T47D (cell line): ENCODE data around the gene SLC41A3.
"Not testable (repeated sequence)": the region's sequence is repeated elsewhere in the genome, so short reads cannot be mapped to it uniquely, and the experiment has no call there.

ENCODE experiments used
- DNase-seq, 2 experiments: peaks; one replicate each; pipeline versions ENCODE4 v3.0.0 to v3.0.0-alpha.2; 2011 to 2012; ENCODE audit warnings: low read depth in 1 of 2, low spot score in 1 of 2
- JUND ChIP-seq: IDR thresholded peaks from 2 replicates; pipeline ENCODE4 v1.6.1; 2012; ENCODE audit warnings: low read depth
- in situ Hi-C: cut with HindIII; loops from 2 replicates; pipeline ENCODE4 v1.10.0; 2016; ENCODE audit warnings: low sequenced_read_pairs, low pct_unique_long_range_greater_than_20kb

The SLC41A3 gene

GRCh38 chr3:126049289-126050049 is 34.5 kb downstream of the SLC41A3 start:
- in situ Hi-C loops = no loop called here
- DNase-seq = no peak
- TF ChIP-seq JUND = no peak

- in situ Hi-C loops = no loop called here
- no peak for TF ChIP-seq JUND
- DNase-seq = no peak
Observed at GRCh38 chr3:126040386-126040785, 43.5 kb downstream of the SLC41A3 start.

GRCh38 chr3:126039870-126040269 is 44.1 kb downstream of the SLC41A3 start:
- no peak for TF ChIP-seq JUND
- DNase-seq = no peak
- in situ Hi-C loops = no loop called here

- in situ Hi-C loops, DNase-seq: not testable (repeated sequence)
Observed at GRCh38 chr3:126038791-126039190, 45.1 kb downstream of the SLC41A3 start.

- TF ChIP-seq JUND = no peak
- no peak for DNase-seq
- in situ Hi-C loops = no loop called here
Observed at GRCh38 chr3:126036056-126036549, 47.8 kb downstream of the SLC41A3 start.

- DNase-seq = no peak
- no peak for TF ChIP-seq JUND
- in situ Hi-C loops = no loop called here
Observed at GRCh38 chr3:126035362-126036050, 48.4 kb downstream of the SLC41A3 start.

- in situ Hi-C loops = no loop called here
- no peak for DNase-seq
- no peak for TF ChIP-seq JUND
Observed at GRCh38 chr3:126034481-126035361, 49.2 kb downstream of the SLC41A3 start.

- no peak for DNase-seq
- in situ Hi-C loops = no loop called here
- no peak for TF ChIP-seq JUND
Observed at GRCh38 chr3:126033765-126034164, 50.2 kb downstream of the SLC41A3 start.

- no peak for DNase-seq
- TF ChIP-seq JUND = no peak
- in situ Hi-C loops = no loop called here
Observed at GRCh38 chr3:126033051-126033745, 50.7 kb downstream of the SLC41A3 start.

GRCh38 chr3:126031981-126032471 is 51.9 kb downstream of the SLC41A3 start:
- TF ChIP-seq JUND = no peak
- DNase-seq = no peak
- in situ Hi-C loops = no loop called here

GRCh38 chr3:126030455-126030854 is 53.5 kb downstream of the SLC41A3 start:
- in situ Hi-C loops = no loop called here
- no peak for DNase-seq
- TF ChIP-seq JUND = no peak

- in situ Hi-C loops = no loop called here
- DNase-seq = no peak
- no peak for TF ChIP-seq JUND
Observed at GRCh38 chr3:126029241-126029640, 54.7 kb downstream of the SLC41A3 start.
